Coronary artery (tissue), 2 donors: ENCODE data around the gene BORCS8.
A peak's percentile ranks its signal among the peaks of the same experiment; 100 is the strongest.

ENCODE experiments used
- DNase-seq: peaks from one replicate; pipeline ENCODE4 v3.0.0-alpha.2; 2017; ENCODE audit warnings: low spot score
- H3K27ac ChIP-seq, 2 donors: fragments of 200-600 bp; sonication (generic); one replicate each; pipeline ENCODE4 v1.5.1; 2016 to 2019
- H3K4me3 ChIP-seq: fragments of 200-600 bp; sonication (generic); 2 replicates; pipeline ENCODE4 v1.5.1; 2016; ENCODE audit warnings: mild to moderate bottlenecking, moderate library complexity
- TF ChIP-seq, protein P1 (sequence below): fragments of 200-600 bp; sonication (generic); IDR thresholded peaks from one replicate; pipeline ENCODE4 v1.5.1; 2019; ENCODE audit warnings: antibody characterized with exemption

The BORCS8 gene

GRCh38 chr19:19170053-19170872, 21.7 kb downstream of the BORCS8 start, which contains the start of gene MEF2B:
Gene MEF2B (minus strand): TSS chr19:19170263. CDS start chr19:19150735, 19,528 bp downstream.
- Histone ChIP-seq H3K4me3 (peak within 1 kb of the TSS; percentile 65), H3K27ac (no peak within 1 kb of the TSS)
- TF ChIP-seq, protein P1, sequence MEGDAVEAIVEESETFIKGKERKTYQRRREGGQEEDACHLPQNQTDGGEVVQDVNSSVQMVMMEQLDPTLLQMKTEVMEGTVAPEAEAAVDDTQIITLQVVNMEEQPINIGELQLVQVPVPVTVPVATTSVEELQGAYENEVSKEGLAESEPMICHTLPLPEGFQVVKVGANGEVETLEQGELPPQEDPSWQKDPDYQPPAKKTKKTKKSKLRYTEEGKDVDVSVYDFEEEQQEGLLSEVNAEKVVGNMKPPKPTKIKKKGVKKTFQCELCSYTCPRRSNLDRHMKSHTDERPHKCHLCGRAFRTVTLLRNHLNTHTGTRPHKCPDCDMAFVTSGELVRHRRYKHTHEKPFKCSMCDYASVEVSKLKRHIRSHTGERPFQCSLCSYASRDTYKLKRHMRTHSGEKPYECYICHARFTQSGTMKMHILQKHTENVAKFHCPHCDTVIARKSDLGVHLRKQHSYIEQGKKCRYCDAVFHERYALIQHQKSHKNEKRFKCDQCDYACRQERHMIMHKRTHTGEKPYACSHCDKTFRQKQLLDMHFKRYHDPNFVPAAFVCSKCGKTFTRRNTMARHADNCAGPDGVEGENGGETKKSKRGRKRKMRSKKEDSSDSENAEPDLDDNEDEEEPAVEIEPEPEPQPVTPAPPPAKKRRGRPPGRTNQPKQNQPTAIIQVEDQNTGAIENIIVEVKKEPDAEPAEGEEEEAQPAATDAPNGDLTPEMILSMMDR: no peak
- no peak for DNase-seq

DNA sequence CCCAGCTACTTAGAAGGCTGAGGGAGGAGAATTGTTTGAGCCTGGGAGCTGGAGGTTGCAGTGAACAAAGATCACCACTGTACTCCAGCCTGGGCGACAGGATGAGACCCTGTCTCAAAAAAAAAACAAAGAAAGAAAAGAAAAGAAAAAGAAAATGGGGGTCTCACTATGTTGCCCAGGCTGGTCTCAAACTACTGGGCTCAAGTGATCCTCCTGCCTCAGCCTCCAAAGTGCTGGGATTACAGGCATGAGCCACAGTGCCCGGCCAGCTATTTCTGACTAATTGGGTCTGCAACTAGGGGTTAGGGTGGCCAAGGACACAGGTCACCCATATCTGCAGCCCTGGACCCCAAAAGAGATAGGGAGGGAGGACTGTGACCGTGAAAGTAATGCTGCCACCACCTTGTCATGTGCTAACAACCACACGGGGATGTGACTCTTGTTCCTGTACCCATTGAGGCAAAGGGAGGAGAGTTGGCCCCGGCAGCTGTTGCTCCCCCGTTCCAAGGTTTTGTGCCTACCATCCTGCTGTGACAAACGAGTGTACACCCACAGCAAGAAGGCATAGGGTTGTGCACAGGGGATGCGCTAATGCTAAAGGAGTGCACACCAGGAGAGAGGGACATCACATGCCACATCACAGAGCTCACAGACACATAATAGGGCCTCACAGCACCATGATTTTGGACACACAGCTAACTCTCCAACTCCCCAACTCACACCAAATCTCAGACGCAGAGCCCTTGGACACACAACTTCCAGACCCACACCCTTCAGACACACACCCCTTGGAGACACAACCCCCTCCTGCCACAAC, 22.5 kb downstream of the BORCS8 start:
- Histone ChIP-seq H3K4me3 (peak overlapping the region; percentile 65), H3K27ac (no peak overlapping the region)
- DNase-seq: no peak
- TF ChIP-seq, protein P1: no peak

- no peak for DNase-seq
- no peak overlapping the region for H3K4me3 ChIP-seq
- TF ChIP-seq, protein P1: no peak
- H3K27ac ChIP-seq: no peak overlapping the region
Measured at GRCh38 chr19:19167612-19168011, 24.3 kb downstream of the BORCS8 start.

DNA sequence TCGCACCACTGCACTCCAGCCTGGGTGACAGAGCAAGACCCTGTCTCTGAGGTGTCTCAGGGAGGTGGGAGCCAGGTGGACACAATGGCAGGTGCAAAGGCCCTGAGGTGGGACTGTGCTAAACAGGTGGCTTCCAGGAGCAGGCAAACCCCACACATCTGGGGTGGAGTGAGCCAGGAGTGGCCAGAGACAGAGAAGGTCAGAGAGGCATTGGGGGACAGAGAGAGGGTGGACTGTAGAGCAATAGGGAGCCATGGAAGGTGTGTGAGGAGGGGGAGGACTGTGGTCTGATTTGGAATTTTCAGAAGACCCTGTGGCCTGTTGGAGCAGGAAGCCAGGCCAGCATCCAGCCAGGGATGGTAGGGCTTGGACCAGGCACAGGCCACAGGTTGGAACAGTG, 26.6 kb downstream of the BORCS8 start:
- H3K4me3 ChIP-seq: no peak overlapping the region
- no peak overlapping the region for H3K27ac ChIP-seq
- TF ChIP-seq, protein P1: no peak
- no peak for DNase-seq

DNA sequence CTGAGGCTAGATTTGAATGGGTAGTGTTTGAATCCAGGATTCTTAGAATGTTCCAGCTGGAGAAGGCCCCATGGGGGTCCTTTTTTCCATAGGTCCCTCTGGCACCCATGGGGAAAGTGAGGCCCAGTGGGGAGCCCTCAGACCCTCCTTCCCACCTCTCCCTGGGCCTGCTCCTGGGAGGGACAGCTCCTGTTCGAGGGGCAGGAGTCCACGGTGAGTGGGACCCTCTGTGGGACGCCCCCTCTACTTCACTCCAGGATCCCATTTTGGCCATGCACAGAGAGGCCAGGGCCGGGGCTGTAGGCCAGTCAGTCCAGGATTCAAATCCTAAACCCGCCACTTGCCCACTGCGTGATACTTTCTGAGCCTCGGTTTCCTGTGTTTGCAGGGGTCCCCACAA, 29.5 kb downstream of the BORCS8 start:
- TF ChIP-seq, protein P1: no peak
- DNase-seq: no peak

DNA sequence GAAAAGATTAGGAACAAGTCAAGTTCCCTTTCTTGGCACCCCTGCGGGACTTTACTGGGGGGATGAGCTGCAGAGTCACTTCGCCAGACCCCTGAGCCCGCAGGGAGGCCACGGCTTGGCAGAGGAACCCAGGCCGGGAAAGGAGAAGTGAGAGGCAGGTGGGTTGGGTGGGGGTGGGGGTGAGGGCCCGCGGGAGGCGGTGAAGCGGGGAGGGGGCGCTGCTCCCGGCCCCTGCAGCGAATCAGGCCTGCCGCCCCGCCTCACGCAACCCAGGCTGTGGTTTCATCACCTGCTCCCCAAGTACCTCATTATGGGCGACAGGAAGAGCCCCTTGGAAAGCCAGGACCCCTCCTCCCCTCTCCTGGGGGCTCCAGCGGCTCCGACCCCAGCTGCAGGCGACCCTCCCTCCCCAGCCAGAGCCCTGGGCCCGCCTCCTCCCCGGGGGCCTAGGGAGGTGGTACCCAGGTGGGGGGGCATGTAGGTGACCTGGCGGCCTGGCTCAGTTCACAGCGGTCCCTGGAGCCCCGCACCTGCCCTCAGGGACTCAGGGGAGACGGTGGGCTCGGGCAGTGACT, 31.4 kb downstream of the BORCS8 start:
- H3K4me3 ChIP-seq: no peak overlapping the region
- DNase-seq: no peak
- no peak overlapping the region for H3K27ac ChIP-seq
- TF ChIP-seq, protein P1: no peak

More for the DNA sequence above, 29.5 kb downstream of the BORCS8 start:
- Histone ChIP-seq H3K4me3 (no peak overlapping the region), H3K27ac (no peak overlapping the region)
